Chondrocyte (in vitro differentiated cells): ENCODE measurements around the gene BMP2K. TPM values are rescaled to one million over a fixed set of nuclear protein-coding genes. Genes with fewer than 3 reads are reported as not detected.
A peak's percentile ranks its signal among the peaks of the same experiment; 100 is the strongest.
"Not testable (repeated sequence)": the region's sequence is repeated elsewhere in the genome, so short reads cannot be mapped to it uniquely, and the experiment has no call there.

ENCODE experiments used
- DNase-seq: peaks from one replicate; pipeline ENCODE4 v3.0.0; 2021; ENCODE audit warnings: mixed read lengths, low spot score
- H3K27ac Mint-ChIP-seq: one replicate; pipeline ENCODE4 v1.8.0; 2021; ENCODE audit warnings: mild to moderate bottlenecking, moderate library complexity, mixed read lengths; ENCODE audit not compliant: unreplicated experiment
- H3K27me3 Mint-ChIP-seq: 2 replicates; pipeline ENCODE4 v1.8.0; 2021; ENCODE audit warnings: low read depth, mixed read lengths
- H3K36me3 Mint-ChIP-seq: 2 replicates; pipeline ENCODE4 v1.8.0; 2021; ENCODE audit warnings: low read depth, mixed read lengths
- H3K4me1 Mint-ChIP-seq: 2 replicates; pipeline ENCODE4 v1.8.0; 2021; ENCODE audit warnings: low read depth, mild to moderate bottlenecking, mixed read lengths
- H3K4me3 Mint-ChIP-seq: one replicate; pipeline ENCODE4 v1.8.0; 2021; ENCODE audit warnings: mild to moderate bottlenecking, moderate library complexity, mixed read lengths; ENCODE audit not compliant: unreplicated experiment
- H3K9me3 Mint-ChIP-seq: 2 replicates; pipeline ENCODE4 v1.8.0; 2021; ENCODE audit warnings: low read depth, mixed read lengths
- CTCF ChIP-seq: fragments of 200-600 bp; sonication (generic); IDR thresholded peaks from 2 replicates; pipeline ENCODE4 v1.5.0; 2021; ENCODE audit warnings: antibody characterized with exemption, mild to moderate bottlenecking, moderate library complexity
- total RNA-seq: library from RNA; stranded (reverse); gene quantifications from 3 replicates; pipeline ENCODE4 v1.2.1, GENCODE V29; 2021

The BMP2K gene
- total RNA-seq, 1 donor from 2014 or later = 20.8 TPM

GRCh38 chr4:78788007-78788889, 12.1 kb downstream of the BMP2K start:
- no peak for DNase-seq
- H3K36me3 Mint-ChIP-seq = no peaks in the 10 kb centered on the region
- no peak overlapping the region for H3K4me3 Mint-ChIP-seq
- H3K4me1 Mint-ChIP-seq = peaks cover 32% of the 10 kb centered on the region
- H3K27me3 Mint-ChIP-seq = no peaks in the 10 kb centered on the region
- no peak for TF ChIP-seq CTCF
- H3K9me3 Mint-ChIP-seq = no peaks in the 10 kb centered on the region
- H3K27ac Mint-ChIP-seq = peak overlapping the region; percentile 29

GRCh38 chr4:78795594-78796416, 19.7 kb downstream of the BMP2K start:
- DNase-seq, H3K9me3 Mint-ChIP-seq, H3K27ac Mint-ChIP-seq, H3K4me1 Mint-ChIP-seq, H3K27me3 Mint-ChIP-seq, H3K4me3 Mint-ChIP-seq, H3K36me3 Mint-ChIP-seq: not testable (repeated sequence)

- Mint-ChIP-seq H3K27ac (no peak overlapping the region), H3K4me1 (peaks cover 4% of the 10 kb centered on the region), H3K36me3 (peaks cover 5% of the 10 kb centered on the region), H3K9me3 (no peaks in the 10 kb centered on the region), H3K27me3 (no peaks in the 10 kb centered on the region), H3K4me3 (no peak overlapping the region)
- no peak for TF ChIP-seq CTCF
- DNase-seq = no peak
These were observed 20.4 kb downstream of the BMP2K start for GRCh38 chr4:78796526-78796925.

GRCh38 chr4:78797777-78798284, 21.7 kb downstream of the BMP2K start:
- Mint-ChIP-seq H3K27ac (no peak overlapping the region), H3K4me1 (peaks cover 4% of the 10 kb centered on the region), H3K9me3 (no peaks in the 10 kb centered on the region), H3K27me3 (no peaks in the 10 kb centered on the region), H3K36me3 (peaks cover 5% of the 10 kb centered on the region), H3K4me3 (no peak overlapping the region)
- DNase-seq = no peak
- TF ChIP-seq CTCF = no peak

GRCh38 chr4:78799551-78800495, 23.7 kb downstream of the BMP2K start:
- H3K27ac Mint-ChIP-seq = no peak overlapping the region
- H3K4me1 Mint-ChIP-seq = peaks cover 4% of the 10 kb centered on the region
- TF ChIP-seq CTCF = no peak
- peaks cover 7% of the 10 kb centered on the region for H3K36me3 Mint-ChIP-seq
- no peak for DNase-seq
- no peak overlapping the region for H3K4me3 Mint-ChIP-seq
- no peaks in the 10 kb centered on the region for H3K9me3 Mint-ChIP-seq
- no peaks in the 10 kb centered on the region for H3K27me3 Mint-ChIP-seq
